Thyroid gland (tissue), 4 donors: ENCODE measurements around the gene MGLL. TPM values are rescaled to one million over a fixed set of nuclear protein-coding genes. Genes with fewer than 3 reads are reported as not detected.

Experiments used
- DNase-seq, 2 donors: peaks; one replicate each; pipeline ENCODE4 v3.0.0-alpha.2; 2019
- H3K27ac ChIP-seq, 3 donors: fragments of 200-600 bp; sonication (generic); 1 replicate in 2 of 3; 2 replicates in 1 of 3; pipeline ENCODE4 v1.5.1; 2016 to 2019; ENCODE audit warnings: mild to moderate bottlenecking in 1 of 3, moderate library complexity in 1 of 3
- H3K27me3 ChIP-seq: fragments of 200-600 bp; sonication (generic); one replicate; pipeline ENCODE4 v1.5.1; 2019
- H3K36me3 ChIP-seq, 2 donors: fragments of 200-600 bp; sonication (generic); one replicate each; pipeline ENCODE4 v1.5.1; 2016 to 2019
- H3K4me1 ChIP-seq, 2 donors: fragments of 200-600 bp; sonication (generic); one replicate each; pipeline ENCODE4 v1.5.1; 2017 to 2019
- H3K4me3 ChIP-seq, 3 donors: fragments of 200-600 bp; sonication (generic); replicated peaks in 1 of 3; 1 replicate in 2 of 3; 2 replicates in 1 of 3; pipeline ENCODE4 v1.5.1; 2016; ENCODE audit warnings: mild to moderate bottlenecking in 1 of 3
- H3K9me3 ChIP-seq: fragments of 200-600 bp; sonication (generic); one replicate; pipeline ENCODE4 v1.5.1; 2017
- CTCF ChIP-seq, 6 experiments: fragments of 200-600 bp in 3 of 6; fragments of 450-650 bp in 3 of 6; sonication (generic) in 3 of 6; IDR thresholded peaks; one replicate each; pipeline ENCODE4 v1.5.1; 2016 to 2019; ENCODE audit warnings: antibody characterized with exemption in 6 of 6, mild to moderate bottlenecking in 2 of 6, inconsistent platforms in 1 of 6, moderate library complexity in 1 of 6
- POLR2A ChIP-seq, 2 donors: fragments of 450-650 bp; IDR thresholded peaks; one replicate each; pipeline ENCODE4 v1.6.1; 2017; ENCODE audit warnings: antibody characterized with exemption in 2 of 2, mild to moderate bottlenecking in 2 of 2, moderate library complexity in 1 of 2
- WGBS, 2 donors: methylation state at CpG; one replicate each; pipeline ENCODE4 v1.1.5; 2017; 5-methylcytosine and 5-hydroxymethylcytosine counted together
- intact Hi-C: fragments of 100-400 bp; cut with DNase I; formaldehyde crosslinking; loops from one replicate; pipeline ENCODE4 v1.15.1; 2023
- total RNA-seq, 4 donors: library from RNA; depleted of rRNA; stranded (reverse); fragments of >200 nt; gene quantifications; one replicate each; pipeline ENCODE4 v1.2.3, GENCODE V29; 2016

MGLL gene
- total RNA-seq, 4 donors from 2014 or later, result 12.4 to 24.7 (median 18.4) TPM

GRCh38 chr3:127665165-127665564, 157.2 kb downstream of the MGLL start:
- Histone ChIP-seq H3K27ac (no peak overlapping the region), H3K27me3 (no peaks in the 10 kb centered on the region), H3K9me3 (no peaks in the 10 kb centered on the region), H3K4me3 (no peak overlapping the region), H3K4me1 (no peaks in the 10 kb centered on the region), H3K36me3 (no peaks in the 10 kb centered on the region)
- no peak for DNase-seq
- intact Hi-C loops, result no loop called here
- TF ChIP-seq POLR2A (IDR thresholded peaks at IDR 0.05), result no peak
- TF ChIP-seq CTCF (IDR thresholded peaks at IDR 0.05), result no peak
- 74 to 82% methylated on average over 2 of the region's 2 CpGs for WGBS, 2 donors

- Histone ChIP-seq H3K27ac (no peak overlapping the region), H3K4me3 (no peak overlapping the region), H3K4me1 (no peaks in the 10 kb centered on the region), H3K36me3 (no peaks in the 10 kb centered on the region), H3K9me3 (no peaks in the 10 kb centered on the region), H3K27me3 (no peaks in the 10 kb centered on the region)
- 87 to 89% methylated on average over 5 of the region's 5 CpGs for WGBS, 2 donors
- intact Hi-C loops, result no loop called here
- no peak for TF ChIP-seq POLR2A (IDR thresholded peaks at IDR 0.05)
- no peak for TF ChIP-seq CTCF (IDR thresholded peaks at IDR 0.05)
- no peak for DNase-seq
Measured at GRCh38 chr3:127663151-127663550, 159.2 kb downstream of the MGLL start.

- H3K27me3 ChIP-seq, result no peaks in the 10 kb centered on the region
- no peak overlapping the region for H3K4me3 ChIP-seq
- H3K4me1 ChIP-seq, result no peaks in the 10 kb centered on the region
- DNase-seq, result no peak
- H3K36me3 ChIP-seq, result no peaks in the 10 kb centered on the region
- H3K27ac ChIP-seq, result no peak overlapping the region
- no peak for TF ChIP-seq CTCF (IDR thresholded peaks at IDR 0.05)
- TF ChIP-seq POLR2A (IDR thresholded peaks at IDR 0.05), result no peak
- H3K9me3 ChIP-seq, result no peaks in the 10 kb centered on the region
- WGBS, 2 donors, result 77 to 82% methylated on average over 11 of the region's 11 CpGs
- intact Hi-C loops, result no loop called here
Measured at GRCh38 chr3:127662001-127662469, 160.3 kb downstream of the MGLL start.

GRCh38 chr3:127661600-127661999, 160.7 kb downstream of the MGLL start:
- intact Hi-C loops, result no loop called here
- Histone ChIP-seq H3K9me3 (no peaks in the 10 kb centered on the region), H3K27ac (no peak overlapping the region), H3K4me3 (no peak overlapping the region), H3K4me1 (no peaks in the 10 kb centered on the region), H3K27me3 (no peaks in the 10 kb centered on the region), H3K36me3 (no peaks in the 10 kb centered on the region)
- no peak for DNase-seq
- TF ChIP-seq POLR2A (IDR thresholded peaks at IDR 0.05) (no peak), CTCF (IDR thresholded peaks at IDR 0.05) (no peak)
- 61 to 66% methylated on average over 5 of the region's 5 CpGs for WGBS, 2 donors

DNA sequence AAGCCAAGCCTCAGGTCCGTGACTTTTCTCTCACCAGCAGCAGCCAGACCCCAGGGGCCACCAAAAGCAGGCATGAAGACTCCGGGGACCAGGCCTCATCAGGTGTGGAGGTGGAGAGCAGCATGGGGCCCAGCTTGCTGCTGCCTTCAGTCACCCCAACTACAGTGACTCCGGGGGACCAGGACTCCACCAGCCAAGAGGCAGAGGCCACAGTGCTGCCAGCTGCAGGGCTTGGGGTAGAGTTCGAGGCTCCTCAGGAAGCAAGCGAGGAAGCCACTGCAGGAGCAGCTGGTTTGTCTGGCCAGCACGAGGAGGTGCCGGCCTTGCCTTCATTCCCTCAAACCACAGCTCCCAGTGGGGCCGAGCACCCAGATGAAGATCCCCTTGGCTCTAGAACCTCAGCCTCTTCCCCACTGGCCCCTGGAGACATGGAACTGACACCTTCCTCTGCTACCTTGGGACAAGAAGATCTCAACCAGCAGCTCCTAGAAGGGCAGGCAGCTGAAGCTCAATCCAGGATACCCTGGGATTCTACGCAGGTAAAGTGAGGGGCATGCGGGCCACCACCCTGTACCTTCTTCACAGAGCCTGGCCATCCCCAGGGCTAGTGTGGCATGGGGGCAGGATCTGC, 161.6 kb downstream of the MGLL start:
- DNase-seq, result no peak
- Histone ChIP-seq H3K4me3 (no peak overlapping the region), H3K27me3 (no peaks in the 10 kb centered on the region), H3K27ac (no peak overlapping the region), H3K4me1 (no peaks in the 10 kb centered on the region), H3K36me3 (no peaks in the 10 kb centered on the region), H3K9me3 (no peaks in the 10 kb centered on the region)
- intact Hi-C loops, result no loop called here
- no peak for TF ChIP-seq POLR2A (IDR thresholded peaks at IDR 0.05)
- TF ChIP-seq CTCF (IDR thresholded peaks at IDR 0.05), result no peak
- 91 to 94% methylated on average over 3 to 5 of the region's 10 CpGs for WGBS, 2 donors
